Testis (tissue), 3 donors: ENCODE measurements around the gene ARHGAP31. TPM values are rescaled to one million over a fixed set of nuclear protein-coding genes. Genes with fewer than 3 reads are reported as not detected.

Experiments
- DNase-seq: peaks from one replicate; pipeline ENCODE4 v3.0.0-alpha.2; 2019
- H3K27ac ChIP-seq, 2 donors: fragments of 200-600 bp; sonication (generic); one replicate each; pipeline ENCODE4 v1.5.1; 2019
- H3K27me3 ChIP-seq: fragments of 200-600 bp; sonication (generic); one replicate; pipeline ENCODE4 v1.5.1; 2019
- H3K36me3 ChIP-seq: fragments of 200-600 bp; sonication (generic); one replicate; pipeline ENCODE4 v1.5.1; 2017; ENCODE audit warnings: low read depth; ENCODE audit errors: missing control alignments
- H3K4me1 ChIP-seq: fragments of 200-600 bp; sonication (generic); one replicate; pipeline ENCODE4 v1.5.1; 2019
- H3K4me3 ChIP-seq, 2 donors: fragments of 200-600 bp; sonication (generic); one replicate each; pipeline ENCODE4 v1.5.1; 2017 to 2019
- H3K9me3 ChIP-seq: fragments of 200-600 bp; sonication (generic); one replicate; pipeline ENCODE4 v1.5.1; 2017
- CTCF ChIP-seq, 3 experiments: fragments of 450-650 bp in 2 of 3; fragments of 200-600 bp in 1 of 3; sonication (generic) in 1 of 3; IDR thresholded peaks; one replicate each; pipeline ENCODE4 v1.5.1; 2016 to 2019; ENCODE audit warnings: antibody characterized with exemption in 3 of 3, mild to moderate bottlenecking in 2 of 3, moderate library complexity in 1 of 3
- POLR2A ChIP-seq: fragments of 450-650 bp; IDR thresholded peaks from one replicate; pipeline ENCODE4 v1.6.1; 2017; ENCODE audit warnings: antibody characterized with exemption, mild to moderate bottlenecking, moderate library complexity
- WGBS, 2 donors: methylation state at CpG; one replicate each; pipeline ENCODE4 v1.1.5; 2018; 5-methylcytosine and 5-hydroxymethylcytosine counted together
- intact Hi-C: fragments of 100-400 bp; cut with DNase I; formaldehyde crosslinking; loops from one replicate; pipeline ENCODE4 v1.15.1; 2023; ENCODE audit warnings: low total_unique reads
- polyA plus RNA-seq: library from polyadenylated mRNA; stranded (reverse); fragments of 350-450 nt; fragmentation: Illumina TruSeq; extraction: RNeasy Lipid Tissue Mini Kit (QIAGEN cat#74804); gene quantifications from one replicate; pipeline ENCODE4 v1.2.3, GENCODE V29; 2014; ENCODE audit warnings: low read depth, low replicate concordance; ENCODE audit not compliant: insufficient read depth
- total RNA-seq, 2 donors: library from RNA; depleted of rRNA; stranded (reverse); fragments of >200 nt; gene quantifications; one replicate each; pipeline ENCODE4 v1.2.3, GENCODE V29; 2016

ARHGAP31 gene
- total and polyA plus RNA-seq, 3 donors from 2014 or later, result 5.2 to 6.2 (median 5.6) TPM

- Histone ChIP-seq H3K27me3 (no peaks in the 10 kb centered on the region), H3K9me3 (no peaks in the 10 kb centered on the region), H3K27ac (no peak overlapping the region), H3K36me3 (no peaks in the 10 kb centered on the region), H3K4me1 (no peaks in the 10 kb centered on the region), H3K4me3 (no peak overlapping the region)
- 65 to 80% methylated on average over 5 of the region's 5 CpGs for WGBS, 2 donors
- intact Hi-C loops, result no loop called here
- no peak for DNase-seq
- TF ChIP-seq CTCF (IDR thresholded peaks at IDR 0.05) (no peak), POLR2A (no peak)
These were observed 46.3 kb downstream of the ARHGAP31 start for GRCh38 chr3:119340446-119340845.

GRCh38 chr3:119342176-119342575 is 48.0 kb downstream of the ARHGAP31 start:
- no peak overlapping the region for H3K27ac ChIP-seq
- H3K27me3 ChIP-seq, result no peaks in the 10 kb centered on the region
- no peaks in the 10 kb centered on the region for H3K4me1 ChIP-seq
- no peak overlapping the region for H3K4me3 ChIP-seq
- no peak for DNase-seq
- 92 to 93% methylated on average over 1 of the region's 1 CpG for whole genome bisulfite sequencing, 2 donors
- no peaks in the 10 kb centered on the region for H3K36me3 ChIP-seq
- TF ChIP-seq CTCF (IDR thresholded peaks at IDR 0.05), result no peak
- no peak for TF ChIP-seq POLR2A
- H3K9me3 ChIP-seq, result no peaks in the 10 kb centered on the region
- intact Hi-C loops, result no loop called here

GRCh38 chr3:119343719-119344118 is 49.5 kb downstream of the ARHGAP31 start:
- DNase-seq, result no peak
- no peaks in the 10 kb centered on the region for H3K9me3 ChIP-seq
- H3K4me3 ChIP-seq, result no peak overlapping the region
- H3K27me3 ChIP-seq, result no peaks in the 10 kb centered on the region
- no peak overlapping the region for H3K27ac ChIP-seq
- 76 to 77% methylated on average over 4 to 5 of the region's 5 CpGs for WGBS, 2 donors
- no peak for TF ChIP-seq CTCF (IDR thresholded peaks at IDR 0.05)
- no peak for TF ChIP-seq POLR2A
- no peaks in the 10 kb centered on the region for H3K4me1 ChIP-seq
- no peaks in the 10 kb centered on the region for H3K36me3 ChIP-seq
- intact Hi-C loops, result no loop called here

GRCh38 chr3:119346076-119346496 is 51.9 kb downstream of the ARHGAP31 start:
- Histone ChIP-seq H3K27ac (no peak overlapping the region), H3K36me3 (no peaks in the 10 kb centered on the region), H3K4me1 (peaks cover 9% of the 10 kb centered on the region), H3K9me3 (no peaks in the 10 kb centered on the region), H3K4me3 (no peak overlapping the region), H3K27me3 (no peaks in the 10 kb centered on the region)
- 56 to 93% methylated on average over 1 of the region's 1 CpG for WGBS, 2 donors
- intact Hi-C loops, result no loop called here
- DNase-seq, result no peak
- no peak for TF ChIP-seq POLR2A
- no peak for TF ChIP-seq CTCF (IDR thresholded peaks at IDR 0.05)

- Histone ChIP-seq H3K27me3 (no peaks in the 10 kb centered on the region), H3K4me3 (no peak overlapping the region), H3K4me1 (peaks cover 9% of the 10 kb centered on the region), H3K36me3 (no peaks in the 10 kb centered on the region), H3K9me3 (no peaks in the 10 kb centered on the region), H3K27ac (no peak overlapping the region)
- TF ChIP-seq POLR2A, result no peak
- no peak for TF ChIP-seq CTCF (IDR thresholded peaks at IDR 0.05)
- 94 to 95% methylated on average over 3 of the region's 3 CpGs for WGBS, 2 donors
- intact Hi-C loops, result no loop called here
- no peak for DNase-seq
These were observed 52.9 kb downstream of the ARHGAP31 start for GRCh38 chr3:119347036-119347435.
